K562 (cell line): ENCODE data around the gene HGFAC.

Experiments
- BHLHE40 ChIP-seq: IDR thresholded peaks from 2 replicates; pipeline ENCODE4 v1.6.1; 2011; ENCODE audit warnings: low read length, improper control_type of control experiment
- ETV5 ChIP-seq: sonication (generic); formaldehyde crosslinking; IDR thresholded peaks from 2 replicates; pipeline ENCODE4 v1.4.0; 2020; ENCODE audit warnings: low read depth, mild to moderate bottlenecking, missing genetic modification reagents
- ZNF274 ChIP-seq: IDR thresholded peaks from 2 replicates; pipeline ENCODE4 v1.6.1; 2011; ENCODE audit warnings: low read depth, mild to moderate bottlenecking, low read length, moderate library complexity, borderline replicate concordance
- TF ChIP-seq, protein P1 (sequence below): sonication (generic); formaldehyde crosslinking; IDR thresholded peaks from 2 replicates; pipeline ENCODE4 v1.8.0; 2022; ENCODE audit warnings: mild to moderate bottlenecking, missing genetic modification reagents

DNA sequence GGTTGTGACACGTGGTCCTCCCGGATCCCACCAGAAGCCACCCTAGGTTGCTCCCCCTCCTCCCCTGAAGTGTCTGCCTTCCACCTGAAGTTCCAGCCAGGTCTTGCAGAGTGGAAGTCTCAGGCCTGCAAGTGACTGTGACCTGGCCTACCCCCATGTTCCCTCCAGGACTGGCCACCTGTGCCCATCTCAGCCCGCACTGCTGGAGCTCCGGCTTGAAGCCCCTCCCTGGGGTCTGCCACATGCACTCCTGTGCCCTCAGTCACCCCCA lies 6.1 kb upstream of the HGFAC start:
- TF ChIP-seq, protein P1, sequence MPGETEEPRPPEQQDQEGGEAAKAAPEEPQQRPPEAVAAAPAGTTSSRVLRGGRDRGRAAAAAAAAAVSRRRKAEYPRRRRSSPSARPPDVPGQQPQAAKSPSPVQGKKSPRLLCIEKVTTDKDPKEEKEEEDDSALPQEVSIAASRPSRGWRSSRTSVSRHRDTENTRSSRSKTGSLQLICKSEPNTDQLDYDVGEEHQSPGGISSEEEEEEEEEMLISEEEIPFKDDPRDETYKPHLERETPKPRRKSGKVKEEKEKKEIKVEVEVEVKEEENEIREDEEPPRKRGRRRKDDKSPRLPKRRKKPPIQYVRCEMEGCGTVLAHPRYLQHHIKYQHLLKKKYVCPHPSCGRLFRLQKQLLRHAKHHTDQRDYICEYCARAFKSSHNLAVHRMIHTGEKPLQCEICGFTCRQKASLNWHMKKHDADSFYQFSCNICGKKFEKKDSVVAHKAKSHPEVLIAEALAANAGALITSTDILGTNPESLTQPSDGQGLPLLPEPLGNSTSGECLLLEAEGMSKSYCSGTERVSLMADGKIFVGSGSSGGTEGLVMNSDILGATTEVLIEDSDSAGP (CRISPR knock-in tag): no peak
- TF ChIP-seq BHLHE40 (no peak), ETV5 (CRISPR knock-in tag) (no peak), ZNF274 (no peak)
